C4-2B (cell line): ENCODE results near the gene RBM44.

Experiments used
- CTCF ChIP-seq: fragments of 450-650 bp; conservative IDR thresholded peaks from 2 replicates; pipeline ENCODE4 v1.5.1; 2017; ENCODE audit warnings: mild to moderate bottlenecking
- ZFX ChIP-seq: fragments of 450-650 bp; IDR thresholded peaks from 2 replicates; pipeline ENCODE4 v1.6.1; 2017

- TF ChIP-seq CTCF, result no peak
- TF ChIP-seq ZFX, result no peak
These were observed 79.9 kb downstream of the RBM44 start for GRCh38 chr2:237878321-237879057.
